NCI-H146 treated with DMSO at 0.1 percent for 48 hours (cell line): Measurements from ENCODE around the gene OR10AG1.

Experiments used
- DNase-seq: peaks from one replicate; lab custom pipeline; 2025; ENCODE audit not compliant: unreplicated experiment; lab: John Stamatoyannopoulos, UW

OR10AG1 gene

GRCh38 chr11:55969845-55970244 lies at the start of gene OR10AG1:
Gene OR10AG1, minus strand, starts transcription at chr11:55969945. Its CDS starts 38 bp downstream, at chr11:55969907.
- no peak for DNase-seq

GRCh38 chr11:56013805-56014204 lies 44.1 kb upstream of the OR10AG1 start:
- no peak for DNase-seq

GRCh38 chr11:56010716-56011115 lies 41.0 kb upstream of the OR10AG1 start:
- no peak for DNase-seq

- no peak for DNase-seq
Observed at GRCh38 chr11:55994525-55994924, 24.8 kb upstream of the OR10AG1 start, which contains the start of gene OR5F1. Gene OR5F1, minus strand, starts transcription at chr11:55994625. Its CDS starts 0 bp downstream, at chr11:55994625.

- no peak for DNase-seq
Observed at GRCh38 chr11:55970935-55971334, 1.2 kb upstream of the OR10AG1 start.

GRCh38 chr11:55967914-55968313 lies 1.8 kb downstream of the OR10AG1 start:
- DNase-seq, result no peak

- DNase-seq, result no peak
Observed at GRCh38 chr11:55966391-55966790, 3.4 kb downstream of the OR10AG1 start.

- DNase-seq, result no peak
Observed at GRCh38 chr11:55956521-55956920, 13.2 kb downstream of the OR10AG1 start.

- DNase-seq, result no peak
Observed at GRCh38 chr11:55949330-55949729, 20.4 kb downstream of the OR10AG1 start.

- DNase-seq, result no peak
Observed at GRCh38 chr11:55942785-55943392, 26.9 kb downstream of the OR10AG1 start.

- DNase-seq, result no peak
Observed at GRCh38 chr11:55936300-55936699, 33.4 kb downstream of the OR10AG1 start, which contains the start of gene OR5I1. Gene OR5I1, minus strand, starts transcription at chr11:55936400. Its CDS starts 0 bp downstream, at chr11:55936400.

- DNase-seq, result no peak
Observed at GRCh38 chr11:55920537-55920936, 49.2 kb downstream of the OR10AG1 start.
